ENCODE data around the gene ABCA13.

ABCA13 gene

GRCh38 chr7:48427671-48428070, 256.4 kb downstream of the ABCA13 start:
- TF ChIP-seq NFIC (IDR thresholded peaks at IDR 0.05) (no peak), CREB1 (IDR thresholded peaks at IDR 0.05; ENCODE audit: low read depth) (no peak), EGR1 (IDR thresholded peaks at IDR 0.05) (no peak), TEAD4 (IDR thresholded peaks at IDR 0.05) (no peak), CEBPB (IDR thresholded peaks at IDR 0.05) (no peak), ZBTB7A (IDR thresholded peaks at IDR 0.05; ENCODE audit: low read depth) (no peak), USF1 (IDR thresholded peaks at IDR 0.05) (no peak), RAD21 (IDR thresholded peaks at IDR 0.05; ENCODE audit: low read depth) (no peak), FOXM1 (IDR thresholded peaks at IDR 0.05; ENCODE audit: borderline replicate concordance, low read depth) (no peak), YY1 (IDR thresholded peaks at IDR 0.05; ENCODE audit: low read depth) (no peak), EP300 (IDR thresholded peaks at IDR 0.05; ENCODE audit: borderline replicate concordance) (no peak), TCF12 (IDR thresholded peaks at IDR 0.05; ENCODE audit: low read depth) (no peak), MAX (IDR thresholded peaks at IDR 0.05) (no peak), TAF1 (IDR thresholded peaks at IDR 0.05; ENCODE audit: low read depth) (no peak)
- TF ChIP-seq, protein P1, sequence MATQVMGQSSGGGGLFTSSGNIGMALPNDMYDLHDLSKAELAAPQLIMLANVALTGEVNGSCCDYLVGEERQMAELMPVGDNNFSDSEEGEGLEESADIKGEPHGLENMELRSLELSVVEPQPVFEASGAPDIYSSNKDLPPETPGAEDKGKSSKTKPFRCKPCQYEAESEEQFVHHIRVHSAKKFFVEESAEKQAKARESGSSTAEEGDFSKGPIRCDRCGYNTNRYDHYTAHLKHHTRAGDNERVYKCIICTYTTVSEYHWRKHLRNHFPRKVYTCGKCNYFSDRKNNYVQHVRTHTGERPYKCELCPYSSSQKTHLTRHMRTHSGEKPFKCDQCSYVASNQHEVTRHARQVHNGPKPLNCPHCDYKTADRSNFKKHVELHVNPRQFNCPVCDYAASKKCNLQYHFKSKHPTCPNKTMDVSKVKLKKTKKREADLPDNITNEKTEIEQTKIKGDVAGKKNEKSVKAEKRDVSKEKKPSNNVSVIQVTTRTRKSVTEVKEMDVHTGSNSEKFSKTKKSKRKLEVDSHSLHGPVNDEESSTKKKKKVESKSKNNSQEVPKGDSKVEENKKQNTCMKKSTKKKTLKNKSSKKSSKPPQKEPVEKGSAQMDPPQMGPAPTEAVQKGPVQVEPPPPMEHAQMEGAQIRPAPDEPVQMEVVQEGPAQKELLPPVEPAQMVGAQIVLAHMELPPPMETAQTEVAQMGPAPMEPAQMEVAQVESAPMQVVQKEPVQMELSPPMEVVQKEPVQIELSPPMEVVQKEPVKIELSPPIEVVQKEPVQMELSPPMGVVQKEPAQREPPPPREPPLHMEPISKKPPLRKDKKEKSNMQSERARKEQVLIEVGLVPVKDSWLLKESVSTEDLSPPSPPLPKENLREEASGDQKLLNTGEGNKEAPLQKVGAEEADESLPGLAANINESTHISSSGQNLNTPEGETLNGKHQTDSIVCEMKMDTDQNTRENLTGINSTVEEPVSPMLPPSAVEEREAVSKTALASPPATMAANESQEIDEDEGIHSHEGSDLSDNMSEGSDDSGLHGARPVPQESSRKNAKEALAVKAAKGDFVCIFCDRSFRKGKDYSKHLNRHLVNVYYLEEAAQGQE (IDR thresholded peaks at IDR 0.05; ENCODE audit: low read depth), result no peak

- TF ChIP-seq EGR1 (IDR thresholded peaks at IDR 0.05), result no peak
- no peak for TF ChIP-seq MAX (IDR thresholded peaks at IDR 0.05)
- no peak for TF ChIP-seq TEAD4 (IDR thresholded peaks at IDR 0.05)
- no peak for TF ChIP-seq TCF12 (IDR thresholded peaks at IDR 0.05; ENCODE audit: low read depth)
- no peak for TF ChIP-seq EP300 (IDR thresholded peaks at IDR 0.05; ENCODE audit: borderline replicate concordance)
- TF ChIP-seq RAD21 (IDR thresholded peaks at IDR 0.05; ENCODE audit: low read depth), result no peak
- TF ChIP-seq, protein P1 (IDR thresholded peaks at IDR 0.05; ENCODE audit: low read depth), result no peak
- TF ChIP-seq CEBPB (IDR thresholded peaks at IDR 0.05), result no peak
- TF ChIP-seq FOXM1 (IDR thresholded peaks at IDR 0.05; ENCODE audit: borderline replicate concordance, low read depth), result no peak
Measured at GRCh38 chr7:48428091-48428684, 256.9 kb downstream of the ABCA13 start.

- TF ChIP-seq NFIC (IDR thresholded peaks at IDR 0.05) (no peak), FOXM1 (IDR thresholded peaks at IDR 0.05; ENCODE audit: borderline replicate concordance, low read depth) (no peak), EP300 (IDR thresholded peaks at IDR 0.05; ENCODE audit: borderline replicate concordance) (no peak), CEBPB (IDR thresholded peaks at IDR 0.05) (no peak), TAF1 (IDR thresholded peaks at IDR 0.05; ENCODE audit: low read depth) (no peak), TCF12 (IDR thresholded peaks at IDR 0.05; ENCODE audit: low read depth) (no peak), ZBTB7A (IDR thresholded peaks at IDR 0.05; ENCODE audit: low read depth) (no peak), EGR1 (IDR thresholded peaks at IDR 0.05) (no peak), USF1 (IDR thresholded peaks at IDR 0.05) (no peak), TEAD4 (IDR thresholded peaks at IDR 0.05) (no peak), MAX (IDR thresholded peaks at IDR 0.05) (no peak), RAD21 (IDR thresholded peaks at IDR 0.05; ENCODE audit: low read depth) (no peak), YY1 (IDR thresholded peaks at IDR 0.05; ENCODE audit: low read depth) (no peak), CREB1 (IDR thresholded peaks at IDR 0.05; ENCODE audit: low read depth) (no peak)
- TF ChIP-seq, protein P1 (IDR thresholded peaks at IDR 0.05; ENCODE audit: low read depth), result no peak
Measured at GRCh38 chr7:48429117-48429516, 257.9 kb downstream of the ABCA13 start.

DNA sequence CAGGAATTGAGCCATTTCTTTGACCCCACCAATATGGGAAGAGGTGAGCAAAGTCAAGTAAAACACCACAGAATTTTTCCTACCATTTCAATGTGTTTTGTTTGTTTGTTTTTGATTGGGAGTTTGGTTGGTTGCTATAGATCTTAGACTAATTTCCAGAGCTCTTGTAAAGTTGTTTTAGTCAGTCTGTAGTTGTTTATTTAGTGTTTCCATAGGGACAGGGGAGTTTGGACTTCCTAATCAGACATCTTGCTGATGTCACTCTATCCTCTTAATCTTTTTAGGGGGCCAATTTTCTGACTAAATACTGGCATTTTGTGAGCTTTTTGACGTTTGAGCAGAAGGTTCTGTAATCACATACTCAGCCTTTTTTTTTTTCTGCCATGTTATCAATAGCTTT, 266.9 kb downstream of the ABCA13 start:
- TF ChIP-seq CEBPB (IDR thresholded peaks at IDR 0.05), result no peak
- no peak for TF ChIP-seq TEAD4 (IDR thresholded peaks at IDR 0.05)
- no peak for TF ChIP-seq ZBTB7A (IDR thresholded peaks at IDR 0.05; ENCODE audit: low read depth)
- TF ChIP-seq YY1 (IDR thresholded peaks at IDR 0.05; ENCODE audit: low read depth), result no peak
- no peak for TF ChIP-seq TCF12 (IDR thresholded peaks at IDR 0.05; ENCODE audit: low read depth)
- no peak for TF ChIP-seq MAX (IDR thresholded peaks at IDR 0.05)
- no peak for TF ChIP-seq CREB1 (IDR thresholded peaks at IDR 0.05; ENCODE audit: low read depth)
- TF ChIP-seq RAD21 (IDR thresholded peaks at IDR 0.05; ENCODE audit: low read depth), result no peak
- no peak for TF ChIP-seq TAF1 (IDR thresholded peaks at IDR 0.05; ENCODE audit: low read depth)
- no peak for TF ChIP-seq FOXM1 (IDR thresholded peaks at IDR 0.05; ENCODE audit: borderline replicate concordance, low read depth)
- no peak for TF ChIP-seq EGR1 (IDR thresholded peaks at IDR 0.05)
- TF ChIP-seq NFIC (IDR thresholded peaks at IDR 0.05), result no peak

Data from Ishikawa (cell line).